Measurements from ENCODE around the gene DOHH.

DOHH gene

DNA sequence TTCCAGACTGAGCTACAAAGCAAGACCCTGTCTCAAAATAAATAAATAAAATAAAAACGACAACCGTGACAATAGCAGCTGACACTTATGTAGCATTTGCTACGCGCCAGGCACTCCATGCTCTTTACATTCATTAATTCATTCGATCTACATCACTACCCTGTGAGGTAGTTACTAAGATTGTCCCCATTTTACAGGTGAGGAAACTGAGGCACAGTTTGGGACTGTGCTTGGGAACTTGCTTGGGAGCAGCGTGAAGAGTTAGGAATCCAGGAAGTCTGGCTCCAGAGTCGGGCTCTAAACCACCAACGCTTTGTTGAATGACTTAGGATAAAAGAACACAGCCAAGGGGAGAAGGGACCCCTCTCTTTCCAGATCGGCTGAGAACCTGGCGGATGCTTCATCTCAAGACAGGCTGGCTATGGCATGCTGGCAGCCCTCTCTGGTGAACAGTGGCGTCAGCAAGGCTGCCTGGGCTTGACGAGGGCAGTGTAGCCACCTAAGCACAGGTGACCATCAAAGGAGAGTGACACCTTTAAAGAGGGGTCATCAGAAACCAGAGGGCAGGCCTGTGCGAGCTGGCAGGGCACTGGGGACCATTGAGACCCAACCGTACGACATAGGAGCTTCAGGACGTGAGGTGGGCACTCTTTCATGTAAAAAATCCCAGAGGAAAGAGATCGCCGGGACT, 591 bp downstream of the DOHH start:
- no peak for DNase-seq

DNA sequence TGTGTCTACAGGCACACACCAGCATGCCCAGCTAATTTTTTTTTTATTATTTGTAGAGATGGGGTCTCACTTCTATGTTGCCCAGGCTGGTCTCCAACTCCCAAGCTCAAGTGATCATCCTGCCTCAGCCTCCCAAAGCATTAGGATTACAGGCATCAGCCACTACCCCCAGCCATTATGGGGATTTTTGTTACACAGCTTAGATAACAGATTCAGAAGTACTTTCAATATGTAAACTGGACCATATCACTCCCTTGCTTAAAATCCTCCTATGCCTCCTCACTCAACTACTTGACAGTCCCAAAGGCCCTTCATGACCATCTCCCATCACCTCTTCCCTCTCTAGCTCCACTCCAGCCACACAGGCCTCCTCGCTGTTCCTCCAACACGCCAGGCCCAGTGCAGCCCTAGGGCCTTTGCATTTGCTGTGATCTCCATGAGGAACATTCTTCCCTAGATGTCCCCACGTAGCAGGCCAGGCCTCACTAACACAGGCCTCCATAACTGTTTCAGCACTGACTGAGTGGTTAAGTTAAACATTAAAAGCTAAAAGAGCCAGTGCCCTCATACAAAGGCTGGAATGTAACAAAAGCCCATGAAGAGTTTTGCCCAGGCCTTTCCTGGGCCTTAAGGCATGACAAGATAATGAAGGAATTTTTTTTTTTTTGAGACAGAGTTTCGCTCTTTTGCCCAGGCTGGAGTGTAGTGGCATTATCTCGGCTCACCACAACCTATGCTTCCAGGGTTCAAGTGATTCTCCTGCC, 2.5 kb downstream of the DOHH start:
- no peak for DNase-seq

DNA sequence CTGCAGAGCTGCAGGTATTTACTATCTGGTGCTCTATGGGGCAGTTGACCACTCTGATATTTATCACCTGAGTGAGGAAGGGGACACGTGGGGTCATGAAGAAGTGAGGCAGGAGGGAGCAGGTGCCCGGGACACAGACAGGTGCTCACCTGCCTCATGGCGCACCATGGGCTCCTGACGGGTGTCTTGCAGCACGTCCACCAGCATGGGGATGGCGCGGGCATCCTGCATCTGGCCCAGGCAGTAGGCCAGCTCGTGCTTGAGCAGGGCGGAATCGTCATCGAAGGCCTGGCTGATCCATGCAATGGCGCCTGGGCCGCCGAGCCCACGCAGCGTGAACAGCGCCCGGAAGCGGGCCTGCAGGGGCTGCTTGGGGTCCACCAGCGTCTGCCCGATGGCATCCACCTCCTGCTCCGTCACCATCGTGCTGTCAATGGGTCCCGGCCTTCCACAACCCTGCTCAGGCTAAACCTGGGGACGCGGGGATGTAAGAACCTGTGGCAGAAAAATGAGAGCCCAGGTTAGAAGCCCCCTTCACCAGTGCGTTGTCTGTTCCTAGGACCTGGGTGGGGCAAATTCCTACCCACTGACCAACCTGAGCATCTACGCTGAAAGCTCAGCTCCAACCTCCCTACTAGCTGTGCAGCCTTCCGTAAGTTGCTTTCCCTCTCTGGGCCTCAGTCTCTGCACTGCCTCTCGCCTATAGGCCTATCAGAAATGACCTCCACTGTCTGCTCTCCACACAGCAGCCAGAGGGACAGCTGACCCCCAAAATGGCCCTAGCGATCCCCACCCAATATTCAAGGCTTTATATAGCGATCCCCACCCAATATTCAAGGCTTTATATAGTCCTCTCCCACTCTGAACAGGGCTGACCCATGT, 3.8 kb downstream of the DOHH start:
- no peak for DNase-seq

DNA sequence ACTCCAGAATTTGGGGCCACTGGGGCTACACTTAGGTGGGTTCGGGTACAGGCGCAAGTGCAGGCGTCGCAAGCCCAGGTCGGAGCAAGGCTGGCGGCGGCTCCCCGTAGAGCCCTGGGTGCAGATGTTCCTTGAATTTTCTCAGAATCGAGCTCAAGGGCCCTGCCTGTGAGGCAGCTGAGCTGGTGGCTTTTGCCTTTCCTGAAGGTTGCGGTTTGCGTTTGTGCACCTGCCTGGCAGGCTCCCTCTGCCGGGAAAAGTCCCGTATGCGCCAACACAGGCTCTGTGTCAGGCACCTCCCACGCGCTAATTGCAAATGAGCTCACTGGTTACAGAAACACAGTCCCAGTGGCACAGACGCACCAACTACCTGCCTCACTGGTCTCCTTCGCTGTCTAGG, 5.9 kb downstream of the DOHH start:
- no peak for DNase-seq

DNA sequence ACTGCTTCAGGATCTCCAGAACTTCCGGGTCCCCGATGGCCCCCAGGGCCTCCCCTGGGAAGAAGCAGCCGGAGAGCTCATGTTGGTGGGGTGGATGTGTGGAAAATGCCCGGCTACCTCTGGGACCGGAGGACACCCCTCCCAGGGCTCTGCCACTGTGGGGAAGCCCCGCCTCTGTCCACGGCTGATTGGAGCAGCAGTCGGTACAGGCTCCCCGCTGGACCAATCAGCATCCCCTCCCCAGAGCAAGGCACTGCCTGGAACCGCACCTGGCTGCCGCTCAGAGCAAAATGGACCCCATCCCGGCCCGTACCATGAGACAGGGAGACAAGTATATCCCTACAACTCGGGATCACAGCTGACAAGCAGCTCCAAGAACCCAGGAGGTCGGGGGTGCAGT, 6.4 kb downstream of the DOHH start:
- DNase-seq, result no peak

DNA sequence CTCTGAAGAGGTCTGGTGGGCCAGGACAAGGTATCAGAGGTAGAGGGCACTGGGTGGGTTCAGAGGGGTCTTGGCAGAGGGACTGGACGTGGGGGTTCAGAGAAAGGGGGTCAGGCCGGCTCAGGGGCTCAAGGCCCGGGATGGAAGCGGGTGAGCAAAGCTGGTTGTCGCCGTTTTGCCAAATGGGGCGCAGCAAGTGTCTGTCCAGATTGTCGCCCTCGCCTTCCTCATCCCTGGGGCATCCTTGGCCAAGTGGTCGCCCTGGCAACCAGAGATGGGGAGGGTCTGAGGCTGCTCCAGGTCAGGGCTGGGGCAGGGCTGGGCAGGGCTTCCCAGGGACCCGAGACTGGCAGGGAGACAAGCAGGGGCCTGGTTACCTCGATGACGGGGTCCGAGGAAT, 6.8 kb downstream of the DOHH start:
- no peak for DNase-seq

DNA sequence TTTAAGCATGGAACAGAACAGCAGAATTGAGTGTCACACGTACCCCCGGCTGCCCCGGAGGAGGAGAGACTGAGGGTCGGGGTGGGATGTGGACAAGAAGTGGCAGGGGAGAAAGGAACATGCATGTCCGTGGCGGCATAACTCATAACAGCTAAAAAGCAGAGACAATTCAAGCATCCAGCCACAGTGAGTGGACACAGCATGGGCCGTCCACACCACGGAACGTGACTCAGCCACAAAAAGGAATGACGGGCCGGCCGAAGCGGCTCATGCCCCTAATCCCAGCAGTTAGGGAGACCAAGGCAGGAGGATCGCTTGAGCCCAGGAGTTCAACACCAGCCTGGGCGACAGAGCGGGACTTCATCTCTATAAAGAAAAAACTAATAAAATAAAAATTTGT, 7.6 kb downstream of the DOHH start:
- no peak for DNase-seq

DNA sequence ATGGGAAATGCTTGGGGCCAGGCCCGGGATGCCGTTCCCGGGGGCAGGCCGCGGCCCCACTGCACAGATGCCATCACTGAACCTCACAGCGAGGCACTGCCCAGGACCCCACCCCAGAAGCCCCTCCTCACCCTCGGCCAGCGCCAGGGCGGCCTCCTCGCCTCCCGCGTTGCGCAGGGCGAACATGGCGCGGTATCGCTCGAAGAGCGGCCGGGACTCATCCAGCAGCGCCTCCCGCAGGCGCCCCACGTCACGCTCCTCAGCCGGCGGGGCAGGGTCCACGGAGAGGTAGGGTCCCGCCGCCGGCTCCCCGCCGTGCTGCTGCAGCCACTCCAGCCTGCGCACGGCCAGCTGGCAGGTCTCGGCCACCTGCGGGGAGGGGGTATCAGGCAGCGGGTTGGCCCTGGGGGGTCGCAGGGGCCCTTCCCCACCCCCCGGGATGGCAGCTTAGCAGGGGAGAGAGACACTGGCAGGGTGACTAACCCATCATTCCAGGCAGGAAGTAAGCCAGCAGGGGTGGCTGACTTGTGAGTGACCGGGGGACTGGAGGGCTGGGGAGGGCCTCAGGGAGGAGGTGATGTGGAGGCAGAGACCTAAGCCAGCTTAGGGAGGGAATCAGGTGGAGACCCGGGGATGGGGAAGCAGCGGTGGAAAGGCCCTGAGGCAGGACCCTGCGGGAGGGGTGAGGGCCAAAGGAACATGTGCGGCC, 8.2 kb downstream of the DOHH start:
- no peak for DNase-seq

DNA sequence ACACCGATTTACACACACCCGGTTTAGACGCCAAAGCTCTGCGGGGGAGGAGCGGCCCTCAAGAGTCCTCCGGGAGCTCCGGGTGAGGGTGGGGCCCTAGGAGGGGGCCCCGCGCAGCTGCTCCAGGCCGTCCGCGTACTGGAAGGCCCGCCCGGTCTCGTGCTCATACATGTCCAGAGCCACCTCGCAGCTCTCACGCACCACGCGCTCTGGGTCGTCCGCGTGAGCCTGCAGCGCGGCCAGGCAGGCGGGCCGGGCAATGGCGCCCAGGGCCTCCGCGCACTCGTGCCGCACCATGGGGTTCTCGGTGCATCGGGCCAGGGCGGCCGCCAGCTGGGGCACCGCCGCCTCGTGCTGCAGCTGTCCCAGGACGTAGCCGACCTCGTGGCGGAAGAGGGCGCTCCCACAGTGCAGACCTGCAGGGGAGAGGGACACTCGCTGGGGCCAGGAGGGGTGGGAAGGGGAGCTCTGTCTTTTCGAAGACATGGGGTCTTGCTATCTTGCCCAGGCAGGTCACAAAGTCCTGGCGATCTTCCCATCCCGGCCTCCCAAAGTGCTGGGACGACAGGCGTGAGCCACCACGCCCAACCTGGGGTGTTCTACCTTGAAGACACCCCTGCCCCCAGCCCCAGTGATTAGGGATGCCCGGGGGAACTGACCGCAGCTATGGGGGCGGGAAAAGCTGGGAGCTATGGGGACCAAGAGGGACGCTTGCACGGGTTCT, 8.9 kb downstream of the DOHH start:
- no peak for DNase-seq

DNA sequence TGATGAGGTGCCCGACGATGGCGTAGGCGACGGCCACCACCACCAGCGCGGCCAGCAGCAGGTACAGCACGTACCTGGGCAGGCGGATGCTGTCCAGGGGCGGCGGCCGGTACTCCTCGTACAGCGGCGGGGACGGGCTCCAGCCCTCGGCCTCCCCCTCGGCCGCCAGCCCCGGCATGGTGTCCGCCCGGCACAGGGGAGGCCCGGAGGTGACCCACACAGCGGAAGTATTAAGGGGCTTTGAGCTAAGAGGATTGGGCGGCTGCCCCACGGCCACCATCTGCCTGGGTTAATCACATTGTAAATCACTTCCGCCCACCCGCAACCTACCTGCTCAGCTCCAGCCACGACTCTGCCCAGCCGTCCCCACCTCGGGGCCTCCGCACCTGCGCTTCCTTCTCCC, 17.2 kb downstream of the DOHH start, which contains the start of gene SMIM44:
SMIM44 (minus strand) TSS at position 216 of the 403 bp plus-strand sequence; CDS start at position 178, 38 bp downstream.
- no peak for DNase-seq

DNA sequence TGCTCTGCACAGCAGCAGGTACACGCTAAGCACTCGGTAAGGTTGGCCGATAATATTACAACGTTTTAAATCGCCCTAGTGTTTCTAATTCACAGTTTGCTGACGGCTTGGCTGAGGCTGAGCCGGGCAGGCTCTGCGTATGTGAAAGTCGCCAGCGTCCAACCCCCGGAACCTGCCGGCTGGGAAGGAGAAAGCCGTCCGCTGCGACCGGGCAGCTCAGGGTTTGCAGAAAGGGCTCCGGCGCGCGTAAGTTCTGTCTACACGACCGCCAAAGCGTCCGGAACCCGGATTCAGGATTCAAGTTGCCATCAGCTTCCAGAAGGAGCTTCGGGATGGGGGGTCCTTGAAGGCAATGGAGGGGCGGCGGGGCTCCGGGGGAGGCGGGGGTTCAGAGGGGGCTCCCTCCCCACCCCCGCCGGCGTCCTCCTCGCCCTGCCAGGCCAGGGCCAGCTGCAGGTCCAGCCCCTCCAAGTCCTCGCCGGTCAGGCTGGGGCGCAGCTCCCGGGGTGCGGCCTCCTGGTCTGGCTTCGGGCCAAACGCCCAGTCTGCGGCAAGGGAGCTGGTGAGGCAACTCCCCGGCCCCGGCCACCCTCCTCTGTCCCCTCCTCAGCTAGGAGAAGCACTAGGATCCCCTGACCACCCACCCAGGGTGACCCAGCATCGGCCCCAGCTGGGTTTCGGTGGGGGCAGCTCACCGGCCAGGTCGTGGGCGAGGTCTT, 17.8 kb downstream of the DOHH start:
- no peak for DNase-seq

DNA sequence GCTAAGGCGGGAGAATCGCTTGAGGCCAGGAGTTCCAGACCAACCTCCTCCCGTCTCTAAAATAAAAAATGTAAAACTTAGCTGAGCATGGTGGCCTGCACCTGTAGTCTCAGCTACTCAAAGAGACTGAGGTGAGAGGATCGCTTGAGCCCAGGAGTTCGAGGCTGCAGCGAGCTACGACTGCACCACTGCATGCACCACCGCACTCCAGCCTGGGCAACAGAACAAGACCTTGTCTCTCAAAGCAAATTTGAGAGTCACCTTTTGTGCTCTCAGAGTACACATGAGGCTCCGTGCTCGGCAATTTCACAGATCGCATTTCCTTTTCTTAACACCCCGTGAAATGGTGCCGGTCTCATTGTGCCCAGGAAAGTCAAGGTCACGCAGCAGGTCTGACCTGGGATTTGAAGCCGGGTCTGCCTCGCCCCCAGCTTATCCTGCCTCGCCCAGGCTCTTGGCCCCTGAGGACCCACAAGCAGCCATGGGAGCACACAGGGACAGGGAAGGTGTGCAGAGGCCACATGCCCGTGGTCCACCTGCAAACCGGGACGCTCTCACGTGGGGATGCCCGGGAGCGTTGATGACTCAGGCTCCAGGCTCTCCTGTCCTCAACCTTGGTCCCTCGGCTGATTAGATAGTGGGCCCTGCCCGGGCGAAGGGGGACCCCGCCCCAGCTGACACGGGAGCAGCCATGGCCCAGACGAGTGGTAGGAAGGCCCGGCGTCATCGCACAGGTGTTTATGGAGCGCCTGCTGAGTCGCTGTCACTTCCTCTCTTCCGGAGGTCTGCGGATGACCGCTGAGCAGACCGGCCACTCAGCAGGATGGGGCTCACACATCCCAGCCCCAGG, 19.0 kb downstream of the DOHH start:
- DNase-seq, result no peak

DNA sequence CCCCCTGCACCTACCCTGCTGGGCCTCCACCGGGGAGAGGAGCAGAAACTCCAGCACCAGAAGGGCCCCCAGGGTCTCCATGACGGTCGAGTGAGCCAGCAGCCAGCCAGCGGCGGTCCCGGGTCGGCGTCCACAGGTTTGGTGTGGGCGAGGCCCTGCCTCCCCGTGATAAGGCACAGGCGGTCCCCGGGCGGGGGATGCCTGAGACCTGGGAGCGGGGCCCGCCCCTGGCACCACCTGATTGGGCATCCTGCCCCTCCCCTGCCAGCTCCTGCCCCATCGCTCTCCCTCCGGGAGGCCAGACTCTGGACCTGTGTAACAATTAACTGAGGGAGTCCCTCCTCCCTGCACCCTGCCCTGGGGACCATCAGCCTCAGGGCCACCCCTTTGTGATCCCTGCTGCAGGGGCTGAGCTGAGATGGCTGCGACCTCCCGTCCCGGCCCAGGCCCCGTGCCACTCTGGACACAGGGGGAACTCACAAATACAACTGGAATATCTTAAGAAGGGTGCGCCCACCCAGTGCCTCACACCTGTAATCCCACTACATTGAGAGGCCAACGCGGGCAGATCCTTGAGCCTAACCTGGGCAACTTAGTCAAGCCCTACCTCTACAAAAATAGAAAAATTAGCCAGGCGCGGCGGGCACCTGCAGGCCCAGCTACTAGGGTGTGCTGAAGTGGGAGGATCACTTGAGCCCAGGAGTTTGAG, 19.9 kb downstream of the DOHH start, which contains the start of gene SMIM24:
SMIM24 (minus strand) TSS at position 143 of the 709 bp plus-strand sequence; CDS start at position 81, 62 bp downstream.
- DNase-seq, result no peak

DNA sequence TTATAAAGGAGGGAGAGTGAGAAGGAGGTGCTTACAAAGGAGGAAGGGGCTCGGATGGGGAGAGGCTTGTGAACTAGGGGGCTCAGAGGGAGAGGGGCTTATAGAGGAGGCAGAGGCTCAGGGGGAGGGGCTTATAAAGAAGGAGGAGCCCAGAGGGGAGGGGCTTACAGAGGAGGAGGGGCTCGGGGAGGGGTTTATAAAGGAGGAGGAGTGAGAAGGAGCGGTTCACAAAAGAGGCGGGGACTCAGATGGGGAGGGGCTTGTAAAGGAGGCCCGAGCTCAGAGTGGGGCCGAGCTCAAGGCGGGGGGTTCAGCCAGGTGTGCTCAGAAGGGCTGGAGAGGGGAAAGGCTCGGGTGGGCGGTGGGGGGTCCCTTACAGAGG, 20.6 kb downstream of the DOHH start:
- no peak for DNase-seq

DNA sequence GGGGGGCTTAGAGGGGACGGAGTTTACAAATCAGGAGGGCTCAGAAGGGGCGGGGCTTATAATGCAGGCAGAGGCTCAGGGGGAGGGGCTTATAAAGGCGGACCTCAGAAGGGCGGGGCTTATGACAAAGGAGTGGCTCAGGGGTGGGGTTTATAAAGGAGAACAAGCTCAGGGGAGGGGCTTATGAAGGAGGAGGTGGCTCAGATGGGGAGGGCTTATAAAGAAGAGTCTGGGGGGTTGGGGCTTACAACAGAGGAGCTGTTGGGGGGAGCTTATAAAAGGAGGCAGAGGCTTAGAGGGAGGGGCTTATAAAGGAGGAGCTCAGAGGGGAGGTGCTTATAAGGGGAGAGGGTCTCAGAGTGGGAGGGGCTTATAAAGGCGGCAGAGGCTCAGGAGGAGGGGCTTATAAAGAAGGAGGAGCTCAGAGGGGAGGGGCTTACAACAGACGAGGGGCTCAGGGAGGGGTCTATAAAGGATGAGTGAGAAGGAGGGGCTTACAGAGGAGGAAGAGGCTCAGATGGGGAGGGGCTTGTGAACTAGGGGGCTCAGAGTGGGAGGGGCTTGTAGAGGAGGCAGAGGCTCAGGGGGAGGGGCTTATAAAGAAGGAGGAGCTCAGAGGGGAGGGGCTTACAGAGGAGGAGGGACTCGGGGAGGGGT, 21.2 kb downstream of the DOHH start:
- peak; percentile 76 for DNase-seq

DNA sequence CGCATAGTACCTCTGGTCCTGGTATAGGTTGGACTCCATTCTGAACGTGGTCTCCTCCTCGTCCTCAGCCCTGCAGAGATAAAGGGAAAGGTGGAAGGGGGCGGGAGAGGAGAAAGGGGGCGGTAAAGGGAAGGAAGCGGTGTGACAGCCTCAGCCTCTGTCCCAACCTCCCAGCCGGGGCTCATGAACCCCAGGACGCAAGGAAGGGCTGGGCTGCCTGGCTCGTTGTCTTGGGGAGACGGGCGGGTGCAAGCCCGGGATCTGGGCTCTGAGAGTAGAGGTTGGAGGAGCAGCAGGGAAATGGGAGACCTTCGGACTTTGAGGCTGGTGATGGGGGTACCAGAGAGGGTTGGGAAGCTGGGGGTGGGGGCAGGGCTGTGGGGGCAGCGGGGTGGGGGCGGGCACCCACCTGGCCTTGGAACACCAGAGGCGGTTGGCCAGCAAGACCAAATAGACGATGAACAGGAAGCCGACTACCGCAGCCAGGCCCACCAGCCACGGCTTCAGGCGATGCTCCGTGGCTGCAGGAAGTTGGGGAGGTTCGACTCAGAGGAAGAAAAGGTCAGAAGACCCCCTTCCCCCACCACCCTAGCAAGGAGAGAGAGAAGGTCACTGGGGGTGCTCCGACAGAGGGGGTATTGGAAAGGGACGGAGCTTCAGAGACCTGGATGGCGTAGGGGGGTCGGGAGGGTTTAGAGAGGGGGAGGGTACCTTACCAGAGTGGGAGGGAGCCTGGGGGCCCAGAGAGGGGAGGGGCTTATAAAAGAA, 21.9 kb downstream of the DOHH start:
- peak; percentile 57 for DNase-seq

DNA sequence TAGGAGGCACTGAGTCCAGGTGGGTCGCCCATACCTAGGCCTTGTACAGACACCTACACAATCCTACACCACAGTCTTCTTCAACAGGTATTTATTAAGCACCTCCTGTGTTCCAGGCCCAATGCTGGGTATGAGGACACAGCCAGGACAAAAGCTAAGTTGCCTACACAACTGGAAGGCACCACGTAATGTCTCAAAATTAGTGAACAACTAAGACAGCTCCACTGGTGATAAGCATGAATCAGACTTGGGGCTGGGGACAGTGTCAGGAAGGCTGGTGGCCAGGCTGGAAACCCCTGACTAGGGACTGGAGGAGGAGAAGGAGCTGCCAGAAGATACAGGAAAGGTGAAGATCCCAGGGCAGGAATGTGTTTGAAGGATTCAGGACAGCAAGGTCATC, 22.5 kb downstream of the DOHH start:
- no peak for DNase-seq

DNA sequence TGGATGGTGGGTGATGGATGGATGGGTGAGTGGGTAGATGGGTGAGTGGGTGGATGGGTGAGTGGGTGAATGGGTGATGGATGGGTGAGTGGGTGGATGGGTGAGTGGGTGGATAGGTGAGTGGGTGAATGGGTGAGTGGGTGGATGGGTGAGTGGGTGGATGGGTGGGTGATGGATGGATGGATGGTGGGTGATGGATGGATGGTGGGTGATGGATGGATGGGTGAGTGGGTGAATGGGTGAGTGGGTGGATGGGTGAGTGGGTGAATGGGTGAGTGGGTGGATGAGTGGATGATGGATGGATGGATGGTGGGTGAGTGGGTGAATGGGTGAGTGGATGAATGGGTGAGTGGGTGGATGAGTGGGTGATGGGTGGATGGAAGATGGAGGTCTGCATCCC, 23.0 kb downstream of the DOHH start:
- DNase-seq, result no peak

Measured in GF-D8 (cell line).